Stimulated activated CD4-positive, alpha-beta T cell treated with anti-CD3 and anti-CD28 coated beads, TNF-alpha, amount 100 ng/mL, for 24 hours (primary cell): ENCODE results near the gene DMRT3.

ENCODE experiments used
- DNase-seq, 3 experiments: peaks; one replicate each; pipeline ENCODE4 v3.0.0-alpha.2; 2020; ENCODE audit warnings: low read depth in 3 of 3

DMRT3 gene

GRCh38 chr9:976258-976942, at the start of gene DMRT3:
Gene DMRT3 (plus strand): TSS chr9:976655. CDS start chr9:977002, 347 bp downstream.
- no peak for DNase-seq

GRCh38 chr9:926976-927375, 49.5 kb upstream of the DMRT3 start:
- DNase-seq, result no peak

- no peak for DNase-seq
Measured at GRCh38 chr9:928363-929042, 48.0 kb upstream of the DMRT3 start.

- DNase-seq, result no peak
Measured at GRCh38 chr9:929719-930118, 46.7 kb upstream of the DMRT3 start.

GRCh38 chr9:933356-933755, 43.1 kb upstream of the DMRT3 start:
- no peak for DNase-seq

- no peak for DNase-seq
Measured at GRCh38 chr9:935348-935965, 41.0 kb upstream of the DMRT3 start.

GRCh38 chr9:942805-943580, 33.5 kb upstream of the DMRT3 start:
- DNase-seq, result no peak

- no peak for DNase-seq
Measured at GRCh38 chr9:947985-948384, 28.5 kb upstream of the DMRT3 start.

GRCh38 chr9:948497-948896, 28.0 kb upstream of the DMRT3 start:
- DNase-seq, result no peak

GRCh38 chr9:950139-950538, 26.3 kb upstream of the DMRT3 start:
- no peak for DNase-seq

- DNase-seq, result no peak
Measured at GRCh38 chr9:952546-952945, 23.9 kb upstream of the DMRT3 start.

GRCh38 chr9:959105-959504, 17.4 kb upstream of the DMRT3 start:
- no peak for DNase-seq

GRCh38 chr9:959914-960313, 16.5 kb upstream of the DMRT3 start:
- DNase-seq, result no peak

- DNase-seq, result no peak
Measured at GRCh38 chr9:962023-962422, 14.4 kb upstream of the DMRT3 start.

GRCh38 chr9:965497-965896, 11.0 kb upstream of the DMRT3 start:
- DNase-seq, result no peak

- no peak for DNase-seq
Measured at GRCh38 chr9:966870-967269, 9.6 kb upstream of the DMRT3 start.

- no peak for DNase-seq
Measured at GRCh38 chr9:967436-967835, 9.0 kb upstream of the DMRT3 start.

- DNase-seq, result no peak
Measured at GRCh38 chr9:967903-968641, 8.4 kb upstream of the DMRT3 start.

GRCh38 chr9:969310-970150, 6.9 kb upstream of the DMRT3 start:
- DNase-seq, result no peak

- no peak for DNase-seq
Measured at GRCh38 chr9:970151-970996, 6.1 kb upstream of the DMRT3 start.
